ENCODE data around the gene PDE4B. TPM values are rescaled to one million over a fixed set of nuclear protein-coding genes. Genes with fewer than 3 reads are reported as not detected.

PDE4B gene
- total RNA-seq, 1 donor from 2014 or later, result 3.8 TPM

DNA sequence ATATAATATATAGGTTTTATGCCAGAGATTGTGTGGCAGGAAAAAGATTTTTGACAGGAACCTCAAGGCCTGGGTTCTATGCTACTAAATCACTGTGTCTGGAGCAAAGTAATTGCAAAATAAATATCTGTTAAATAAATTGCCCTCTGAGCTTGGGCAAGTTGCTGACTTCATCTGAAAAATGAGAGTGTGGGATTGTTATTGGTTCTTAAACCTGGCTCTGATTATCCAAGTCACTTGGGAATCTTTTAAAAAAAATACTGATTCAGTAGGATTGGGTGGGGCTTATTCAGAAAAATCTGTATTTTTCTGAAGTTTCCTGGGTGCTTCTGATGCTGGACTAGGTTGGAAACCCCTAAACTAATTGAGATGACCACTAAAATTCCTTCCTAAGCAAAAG lies 567.1 kb downstream of the PDE4B start:
- no peak for TF ChIP-seq CTCF (conservative IDR thresholded peaks at IDR 0.05; ENCODE audit: low read depth, low read length)
- no peak for DNase-seq (ENCODE audit: low read depth)
- H3K4me3 ChIP-seq (ENCODE audit: low read depth, low read length), result no peak overlapping the region

DNA sequence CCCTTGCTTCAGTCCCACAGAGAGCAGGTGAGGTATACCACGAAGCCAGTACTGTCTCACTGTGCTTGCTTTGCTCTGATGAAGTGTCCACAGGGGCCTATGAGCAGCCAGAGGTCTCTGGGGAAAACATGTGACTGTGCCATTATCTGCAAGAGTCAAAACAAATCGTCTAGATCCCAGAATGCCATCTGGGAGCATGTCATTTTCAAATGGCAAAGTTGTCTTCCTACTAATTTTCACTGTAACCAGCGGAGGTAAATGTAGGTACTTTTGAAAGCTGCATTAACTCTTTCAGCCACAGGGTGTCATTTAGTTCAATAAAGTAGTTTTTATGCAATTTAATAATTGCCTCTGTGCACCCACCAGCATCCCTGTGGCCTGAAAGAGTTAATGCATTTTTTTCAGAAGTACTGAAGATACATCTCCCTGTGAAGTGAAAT lies 567.6 kb downstream of the PDE4B start:
- DNase-seq (ENCODE audit: low read depth), result no peak
- H3K4me3 ChIP-seq (ENCODE audit: low read depth, low read length), result no peak overlapping the region
- TF ChIP-seq CTCF (conservative IDR thresholded peaks at IDR 0.05; ENCODE audit: low read depth, low read length), result peak; percentile 23

GRCh38 chr1:66364578-66365391 lies 572.1 kb downstream of the PDE4B start:
- H3K4me3 ChIP-seq (ENCODE audit: low read depth, low read length), result no peak overlapping the region
- TF ChIP-seq CTCF (conservative IDR thresholded peaks at IDR 0.05; ENCODE audit: low read depth, low read length), result no peak
- no peak for DNase-seq (ENCODE audit: low read depth)

DNA sequence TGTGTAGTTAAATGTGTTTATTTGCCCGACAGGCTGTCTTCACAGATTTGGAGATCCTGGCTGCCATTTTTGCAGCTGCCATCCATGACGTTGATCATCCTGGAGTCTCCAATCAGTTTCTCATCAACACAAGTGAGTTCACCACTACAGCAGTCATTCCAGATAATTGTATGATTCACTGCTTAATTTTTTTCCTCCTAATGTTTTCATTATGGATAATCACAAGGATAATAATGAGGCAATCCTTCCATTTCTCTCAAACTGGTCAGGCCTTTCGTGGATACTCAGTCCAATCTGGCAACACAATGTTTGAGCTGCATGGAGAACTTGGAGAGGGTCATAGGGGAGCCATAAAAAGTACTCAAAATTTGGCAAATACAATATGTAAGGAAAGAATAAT lies 572.9 kb downstream of the PDE4B start:
- no peak for DNase-seq (ENCODE audit: low read depth)
- H3K4me3 ChIP-seq (ENCODE audit: low read depth, low read length), result no peak overlapping the region
- no peak for TF ChIP-seq CTCF (conservative IDR thresholded peaks at IDR 0.05; ENCODE audit: low read depth, low read length)

- DNase-seq (ENCODE audit: low read depth), result no peak
- no peak overlapping the region for H3K4me3 ChIP-seq (ENCODE audit: low read depth, low read length)
- no peak for TF ChIP-seq CTCF (conservative IDR thresholded peaks at IDR 0.05; ENCODE audit: low read depth, low read length)
Measured at GRCh38 chr1:66366634-66367033, 573.9 kb downstream of the PDE4B start.

DNA sequence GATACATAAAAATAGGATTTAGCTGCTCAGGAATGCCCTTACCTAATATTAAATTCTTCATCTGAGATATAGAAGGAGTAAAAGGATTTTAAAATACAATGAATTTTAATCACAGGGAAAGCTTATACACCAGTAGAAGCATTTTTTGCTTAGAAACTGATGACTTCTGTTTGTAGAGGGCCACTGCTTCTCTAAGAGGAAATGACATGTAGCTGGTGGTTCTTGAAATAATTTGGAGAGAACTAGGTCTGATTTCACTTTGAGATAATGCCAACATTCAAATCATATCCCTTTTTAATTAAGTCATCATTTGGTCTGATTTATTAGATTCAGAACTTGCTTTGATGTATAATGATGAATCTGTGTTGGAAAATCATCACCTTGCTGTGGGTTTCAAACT lies 574.7 kb downstream of the PDE4B start:
- no peak for TF ChIP-seq CTCF (conservative IDR thresholded peaks at IDR 0.05; ENCODE audit: low read depth, low read length)
- H3K4me3 ChIP-seq (ENCODE audit: low read depth, low read length), result no peak overlapping the region
- no peak for DNase-seq (ENCODE audit: low read depth)

DNA sequence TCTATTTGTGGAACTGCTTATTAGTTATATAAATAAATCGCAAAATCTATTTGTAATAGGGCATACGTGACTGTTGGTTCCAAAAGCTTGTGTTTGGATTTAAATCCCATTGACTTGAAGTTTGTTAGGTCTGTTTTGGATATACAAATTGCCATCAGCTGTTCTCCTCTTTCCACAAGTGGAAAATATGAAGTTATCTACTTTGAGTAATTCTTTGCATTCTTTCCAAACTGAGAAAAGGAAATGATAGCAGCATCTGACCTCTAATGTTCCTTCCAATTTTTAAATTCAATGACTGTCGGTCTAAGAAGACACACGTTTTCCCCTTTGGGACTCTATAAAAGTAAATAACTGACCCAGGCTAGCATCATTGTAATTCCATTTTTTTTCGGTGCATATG lies 575.6 kb downstream of the PDE4B start:
- no peak for DNase-seq (ENCODE audit: low read depth)
- no peak overlapping the region for H3K4me3 ChIP-seq (ENCODE audit: low read depth, low read length)
- no peak for TF ChIP-seq CTCF (conservative IDR thresholded peaks at IDR 0.05; ENCODE audit: low read depth, low read length)

Measured in epithelial cell of proximal tubule (primary cell).